Globus pallidus (tissue), 1 donor: ENCODE results near the gene CSRP1.

ENCODE experiments used
- DNase-seq: peaks from one replicate; pipeline ENCODE4 v3.0.0-alpha.2; 2015; ENCODE audit warnings: low spot score

CSRP1 gene

GRCh38 chr1:201456499-201457309 is 50.2 kb downstream of the CSRP1 start:
- peak; percentile 54 for DNase-seq

- no peak for DNase-seq
Observed at GRCh38 chr1:201455098-201455497, 51.8 kb downstream of the CSRP1 start.

- no peak for DNase-seq
Observed at GRCh38 chr1:201454608-201455007, 52.3 kb downstream of the CSRP1 start.

- DNase-seq, result no peak
Observed at GRCh38 chr1:201452866-201453265, 54.1 kb downstream of the CSRP1 start.

GRCh38 chr1:201450721-201451291 is 56.1 kb downstream of the CSRP1 start:
- DNase-seq, result peak; percentile 85

GRCh38 chr1:201448990-201449389 is 57.9 kb downstream of the CSRP1 start:
- DNase-seq, result peak; percentile 95

GRCh38 chr1:201447903-201448871 is 58.7 kb downstream of the CSRP1 start:
- DNase-seq, result peak; percentile 96

- DNase-seq, result no peak
Observed at GRCh38 chr1:201445310-201445709, 61.6 kb downstream of the CSRP1 start.

GRCh38 chr1:201444792-201445191 is 62.1 kb downstream of the CSRP1 start:
- DNase-seq, result no peak

- DNase-seq, result no peak
Observed at GRCh38 chr1:201443747-201444146, 63.2 kb downstream of the CSRP1 start.

- no peak for DNase-seq
Observed at GRCh38 chr1:201436969-201437368, 70.0 kb downstream of the CSRP1 start.

GRCh38 chr1:201436393-201436792 is 70.5 kb downstream of the CSRP1 start:
- no peak for DNase-seq

GRCh38 chr1:201434266-201434665 is 72.7 kb downstream of the CSRP1 start:
- no peak for DNase-seq

- no peak for DNase-seq
Observed at GRCh38 chr1:201433609-201434008, 73.3 kb downstream of the CSRP1 start.
